Mucosa of descending colon (tissue), 3 donors: ENCODE measurements around the gene LMF1. TPM values are rescaled to one million over a fixed set of nuclear protein-coding genes. Genes with fewer than 3 reads are reported as not detected.
"Not testable (repeated sequence)": the region's sequence is repeated elsewhere in the genome, so short reads cannot be mapped to it uniquely, and the experiment has no call there.

Experiments used
- ATAC-seq: fragments of 200-7000 bp; cut with Tn5 transposase; one replicate; pipeline ENCODE4 v1.9.1; 2020; ENCODE audit warnings: mild to moderate bottlenecking, moderate library complexity
- DNase-seq, 3 donors: peaks; one replicate each; pipeline ENCODE4 v3.0.0-alpha.2; 2020
- H3K36me3 ChIP-seq: fragments of 200-600 bp; one replicate; pipeline ENCODE4 v1.8.0; 2021; ENCODE audit warnings: low read depth, mild to moderate bottlenecking
- H3K4me1 ChIP-seq: fragments of 200-600 bp; one replicate; pipeline ENCODE4 v1.8.0; 2021; ENCODE audit warnings: low read depth, mild to moderate bottlenecking
- H3K4me3 ChIP-seq: fragments of 200-600 bp; one replicate; pipeline ENCODE4 v1.8.0; 2021; ENCODE audit warnings: mild to moderate bottlenecking
- H3K9me3 ChIP-seq: fragments of 200-600 bp; one replicate; pipeline ENCODE4 v1.8.0; 2021; ENCODE audit warnings: mild to moderate bottlenecking
- CTCF ChIP-seq: fragments of 200-600 bp; IDR thresholded peaks from one replicate; pipeline ENCODE4 v1.8.0; 2022; ENCODE audit warnings: antibody characterized with exemption, mild to moderate bottlenecking
- intact Hi-C, 2 donors: fragments of 100-400 bp; cut with DNase I in 1 of 2; cut with micrococcal nuclease in 1 of 2; formaldehyde crosslinking; loops; one replicate each; pipeline versions ENCODE4 v1.11.0 to v1.11.1; 2022; cut with DNase I, micrococcal nuclease
- total RNA-seq, 3 donors: library from RNA; stranded (reverse); fragmentation: NEBNext Ultra II Directional in 2 of 3; extraction: Animal tissue kit (Norgen Biotek cat#: 25700) in 2 of 3; gene quantifications; one replicate each; pipeline versions ENCODE4 v1.2.1 to v1.2.4, GENCODE V29; 2021 to 2023
- donor health status: DM: no; HTN: no; CAD: no; lungs with moderate emphysema.
- donor health status: DM: no; HTN: no; CAD: no.
- donor health status: DM: no; HTN: yes; CAD: no.

The LMF1 gene
- total RNA-seq, 3 donors from 2014 or later, result 16.4 to 26.5 (median 25.1) TPM

- intact Hi-C loops, result no loop called here
- DNase-seq (no peak), ATAC-seq (no peak)
- no peaks in the 10 kb centered on the region for H3K36me3 ChIP-seq
- no peaks in the 10 kb centered on the region for H3K4me1 ChIP-seq
- no peaks in the 10 kb centered on the region for H3K9me3 ChIP-seq
- no peak overlapping the region for H3K4me3 ChIP-seq
- TF ChIP-seq CTCF, result no peak
Observed at GRCh38 chr16:824601-825000, 146.2 kb downstream of the LMF1 start.

GRCh38 chr16:824194-824593 is 146.6 kb downstream of the LMF1 start:
- no peak overlapping the region for H3K4me3 ChIP-seq
- no peak for ATAC-seq
- H3K36me3 ChIP-seq, result no peaks in the 10 kb centered on the region
- DNase-seq, result no peak
- H3K4me1 ChIP-seq, result no peaks in the 10 kb centered on the region
- no peak for TF ChIP-seq CTCF
- intact Hi-C loops, result no loop called here
- no peaks in the 10 kb centered on the region for H3K9me3 ChIP-seq

GRCh38 chr16:822909-823297 is 147.9 kb downstream of the LMF1 start:
- DNase-seq, result no peak
- Histone ChIP-seq H3K9me3 (no peaks in the 10 kb centered on the region), H3K4me1 (no peaks in the 10 kb centered on the region), H3K4me3 (no peak overlapping the region), H3K36me3 (no peaks in the 10 kb centered on the region)
- intact Hi-C loops, result no loop called here
- ATAC-seq, result no peak
- TF ChIP-seq CTCF, result no peak

- ATAC-seq, result no peak
- H3K36me3 ChIP-seq, result no peaks in the 10 kb centered on the region
- no peaks in the 10 kb centered on the region for H3K9me3 ChIP-seq
- H3K4me1 ChIP-seq, result no peaks in the 10 kb centered on the region
- TF ChIP-seq CTCF, result no peak
- DNase-seq, result no peak
- H3K4me3 ChIP-seq, result no peak overlapping the region
- intact Hi-C loops, result no loop called here
Observed at GRCh38 chr16:822174-822908, 148.4 kb downstream of the LMF1 start.

- H3K4me1 ChIP-seq, result no peaks in the 10 kb centered on the region
- no peak overlapping the region for H3K4me3 ChIP-seq
- no peak for ATAC-seq
- no peaks in the 10 kb centered on the region for H3K36me3 ChIP-seq
- H3K9me3 ChIP-seq, result no peaks in the 10 kb centered on the region
- intact Hi-C loops, result no loop called here
- DNase-seq, result no peak
- TF ChIP-seq CTCF, result no peak
Observed at GRCh38 chr16:821751-822150, 149.0 kb downstream of the LMF1 start.

- ATAC-seq (no peak), DNase-seq (no peak)
- intact Hi-C loops, result no loop called here
- H3K4me1 ChIP-seq, result no peaks in the 10 kb centered on the region
- H3K4me3 ChIP-seq, result no peak overlapping the region
- no peaks in the 10 kb centered on the region for H3K9me3 ChIP-seq
- TF ChIP-seq CTCF, result no peak
- no peaks in the 10 kb centered on the region for H3K36me3 ChIP-seq
Observed at GRCh38 chr16:820748-821147, 150.0 kb downstream of the LMF1 start.

GRCh38 chr16:820044-820408 is 150.8 kb downstream of the LMF1 start:
- ATAC-seq, H3K4me1 ChIP-seq, intact Hi-C loops: not testable (repeated sequence)

More at GRCh38 chr16:820044-820408, 150.8 kb downstream of the LMF1 start:
- not testable (repeated sequence) for DNase-seq, H3K36me3 ChIP-seq, H3K4me3 ChIP-seq, H3K9me3 ChIP-seq
